DND-41 (cell line): ENCODE data around the gene TEX22.

ENCODE experiments used
- ATAC-seq: fragments of 200-7000 bp; cut with Tn5 transposase; 3 replicates; pipeline ENCODE4 v1.9.1; 2021; ENCODE audit warnings: low read depth; ENCODE audit not compliant: insufficient read depth
- DNase-seq: peaks from one replicate; pipeline ENCODE4 v3.0.0-alpha.2; 2020
- H2AFZ ChIP-seq: 2 replicates; pipeline ENCODE4 v1.6.0; 2012; ENCODE audit warnings: low read depth, low read length
- H3K27ac ChIP-seq: 2 replicates; pipeline ENCODE4 v1.5.1; 2012; ENCODE audit warnings: low read length, inconsistent platforms
- H3K27me3 ChIP-seq: fragments of 200-600 bp; sonication (generic); 2 replicates; pipeline ENCODE4 v1.6.0; 2012; ENCODE audit warnings: low read length, mild to moderate bottlenecking, inconsistent platforms; ENCODE audit not compliant: insufficient read depth, poor library complexity
- H3K36me3 ChIP-seq: 2 replicates; pipeline ENCODE4 v1.5.1; 2012; ENCODE audit warnings: low read length, inconsistent platforms; ENCODE audit not compliant: insufficient read depth
- H3K4me1 ChIP-seq: 2 replicates; pipeline ENCODE4 v1.5.1; 2012; ENCODE audit warnings: mild to moderate bottlenecking, low read length; ENCODE audit not compliant: insufficient read depth
- H3K4me2 ChIP-seq: 2 replicates; pipeline ENCODE4 v1.6.0; 2012; ENCODE audit warnings: mild to moderate bottlenecking, moderate library complexity, low read length, inconsistent platforms; ENCODE audit not compliant: insufficient read depth
- H3K4me3 ChIP-seq, 2 experiments: fragments of 200-600 bp in 1 of 2; shearing (Covaris generic) in 1 of 2; 2 replicates each; pipeline ENCODE4 v1.5.1; 2012 to 2016; ENCODE audit warnings: inconsistent platforms in 2 of 2, low read length in 2 of 2, mild to moderate bottlenecking in 2 of 2, low read depth in 1 of 2, moderate library complexity in 1 of 2
- H3K79me2 ChIP-seq: 2 replicates; pipeline ENCODE4 v1.6.0; 2012; ENCODE audit warnings: low read length, inconsistent platforms; ENCODE audit not compliant: insufficient read depth
- H3K9ac ChIP-seq: 2 replicates; pipeline ENCODE4 v1.6.0; 2012; ENCODE audit warnings: low read depth, mild to moderate bottlenecking, inconsistent platforms, low read length, moderate library complexity
- H3K9me3 ChIP-seq: 2 replicates; pipeline ENCODE4 v1.5.1; 2012; ENCODE audit warnings: low read length, moderate library complexity, mild to moderate bottlenecking, inconsistent platforms; ENCODE audit not compliant: insufficient read depth, severe bottlenecking
- H4K20me1 ChIP-seq: 2 replicates; pipeline ENCODE4 v1.6.0; 2012; ENCODE audit warnings: low read length; ENCODE audit not compliant: insufficient read depth
- EZH2 ChIP-seq: IDR thresholded peaks from 3 replicates; pipeline ENCODE4 v1.6.1; 2012; ENCODE audit warnings: borderline replicate concordance, low read depth, mild to moderate bottlenecking, moderate library complexity, low read length, inconsistent platforms; ENCODE audit not compliant: severe bottlenecking
- TF ChIP-seq, protein P1 (sequence below): IDR thresholded peaks from 2 replicates; pipeline ENCODE4 v1.5.1; 2012; ENCODE audit warnings: borderline replicate concordance, low read length, moderate library complexity, mild to moderate bottlenecking; ENCODE audit not compliant: poor library complexity, severe bottlenecking; ENCODE audit errors: extremely low read depth

The TEX22 gene

GRCh38 chr14:105455766-105456660, 57.7 kb downstream of the TEX22 start:
- TF ChIP-seq, protein P1, sequence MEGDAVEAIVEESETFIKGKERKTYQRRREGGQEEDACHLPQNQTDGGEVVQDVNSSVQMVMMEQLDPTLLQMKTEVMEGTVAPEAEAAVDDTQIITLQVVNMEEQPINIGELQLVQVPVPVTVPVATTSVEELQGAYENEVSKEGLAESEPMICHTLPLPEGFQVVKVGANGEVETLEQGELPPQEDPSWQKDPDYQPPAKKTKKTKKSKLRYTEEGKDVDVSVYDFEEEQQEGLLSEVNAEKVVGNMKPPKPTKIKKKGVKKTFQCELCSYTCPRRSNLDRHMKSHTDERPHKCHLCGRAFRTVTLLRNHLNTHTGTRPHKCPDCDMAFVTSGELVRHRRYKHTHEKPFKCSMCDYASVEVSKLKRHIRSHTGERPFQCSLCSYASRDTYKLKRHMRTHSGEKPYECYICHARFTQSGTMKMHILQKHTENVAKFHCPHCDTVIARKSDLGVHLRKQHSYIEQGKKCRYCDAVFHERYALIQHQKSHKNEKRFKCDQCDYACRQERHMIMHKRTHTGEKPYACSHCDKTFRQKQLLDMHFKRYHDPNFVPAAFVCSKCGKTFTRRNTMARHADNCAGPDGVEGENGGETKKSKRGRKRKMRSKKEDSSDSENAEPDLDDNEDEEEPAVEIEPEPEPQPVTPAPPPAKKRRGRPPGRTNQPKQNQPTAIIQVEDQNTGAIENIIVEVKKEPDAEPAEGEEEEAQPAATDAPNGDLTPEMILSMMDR, result no peak
- no peak for TF ChIP-seq EZH2
- Histone ChIP-seq H3K4me3 (no peak overlapping the region), H3K9me3 (no peaks in the 10 kb centered on the region), H3K27ac (no peak overlapping the region), H3K9ac (no peak overlapping the region), H2AFZ (no peak overlapping the region), H3K27me3 (no peaks in the 10 kb centered on the region), H3K4me2 (no peak overlapping the region), H3K36me3 (peaks cover 80% of the 10 kb centered on the region), H3K79me2 (peaks cover 14% of the 10 kb centered on the region; the same call in 1 of the 2 replicates), H3K4me1 (no peaks in the 10 kb centered on the region), H4K20me1 (peaks cover 41% of the 10 kb centered on the region)
- DNase-seq (no peak), ATAC-seq (no peak)

- Histone ChIP-seq H3K4me3 (no peak overlapping the region), H3K79me2 (peaks cover 14% of the 10 kb centered on the region; the same call in 1 of the 2 replicates), H3K27ac (no peak overlapping the region), H4K20me1 (peaks cover 35% of the 10 kb centered on the region), H3K9me3 (no peaks in the 10 kb centered on the region), H3K4me1 (no peaks in the 10 kb centered on the region), H3K9ac (no peak overlapping the region), H3K36me3 (peaks cover 81% of the 10 kb centered on the region), H2AFZ (no peak overlapping the region), H3K27me3 (no peaks in the 10 kb centered on the region), H3K4me2 (no peak overlapping the region)
- no peak for DNase-seq
- TF ChIP-seq EZH2, result no peak
- TF ChIP-seq, protein P1, result no peak
- no peak for ATAC-seq
Observed at GRCh38 chr14:105456736-105457617, 58.6 kb downstream of the TEX22 start.

DNA sequence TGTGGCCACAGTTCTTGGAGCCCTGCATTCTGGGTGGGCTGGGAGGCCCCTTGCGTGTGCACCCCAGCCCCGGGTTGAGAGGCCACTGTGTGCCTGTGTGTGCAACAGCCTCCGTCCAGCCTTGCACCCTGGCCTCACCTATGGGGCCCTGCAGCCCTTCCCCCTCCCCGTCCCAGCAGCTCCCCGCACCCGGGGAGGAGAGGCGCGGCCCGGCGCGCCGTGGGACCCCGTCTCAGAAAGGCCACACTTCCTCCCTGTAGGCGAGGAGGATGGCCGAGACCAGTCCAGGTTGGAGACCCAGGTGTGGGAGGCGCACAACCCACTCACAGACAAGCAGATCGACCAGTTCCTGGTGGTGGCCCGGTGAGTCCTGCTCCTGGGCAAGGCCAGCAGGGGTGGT, 59.7 kb downstream of the TEX22 start:
- H3K9me3 ChIP-seq, result no peaks in the 10 kb centered on the region
- ATAC-seq (no peak), DNase-seq (no peak)
- H3K27me3 ChIP-seq, result no peaks in the 10 kb centered on the region
- H3K4me1 ChIP-seq, result no peaks in the 10 kb centered on the region
- H3K4me3 ChIP-seq, result no peak overlapping the region
- H3K36me3 ChIP-seq, result peaks cover 75% of the 10 kb centered on the region
- H3K9ac ChIP-seq, result no peak overlapping the region
- TF ChIP-seq, protein P1, result no peak
- no peak for TF ChIP-seq EZH2
- no peak overlapping the region for H3K4me2 ChIP-seq
- H2AFZ ChIP-seq, result no peak overlapping the region
- peaks cover 14% of the 10 kb centered on the region; the same call in 1 of the 2 replicates for H3K79me2 ChIP-seq
- peaks cover 38% of the 10 kb centered on the region for H4K20me1 ChIP-seq
- no peak overlapping the region for H3K27ac ChIP-seq
